Measurements from ENCODE around the gene RUSF1. TPM values are rescaled to one million over a fixed set of nuclear protein-coding genes. Genes with fewer than 3 reads are reported as not detected.

Gene RUSF1
- total RNA-seq, 1 experiment from 2014 or later: 59.3 TPM

DNA sequence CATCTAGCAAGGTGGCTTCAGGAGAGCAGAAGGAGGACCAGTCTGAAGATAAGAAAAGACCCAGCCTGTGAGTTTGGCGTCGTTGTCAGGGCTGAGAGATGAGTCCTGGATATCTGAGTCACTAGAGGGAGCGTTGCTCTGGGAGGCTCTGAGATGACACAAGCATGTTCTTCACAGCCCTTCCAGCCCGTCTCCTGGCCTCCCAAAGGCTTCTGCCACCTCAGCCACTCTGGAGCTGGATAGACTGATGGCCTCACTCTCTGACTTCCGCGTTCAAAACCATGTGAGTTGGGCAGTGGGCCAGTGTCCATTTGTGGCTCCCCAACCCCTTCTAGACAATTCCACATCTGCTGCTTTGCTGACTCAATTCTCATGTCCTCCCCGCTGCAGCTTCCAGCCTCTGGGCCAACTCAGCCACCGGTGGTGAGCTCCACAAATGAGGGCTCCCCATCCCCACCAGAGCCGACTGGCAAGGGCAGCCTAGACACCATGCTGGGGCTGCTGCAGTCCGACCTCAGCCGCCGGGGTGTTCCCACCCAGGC lies 33.9 kb downstream of the RUSF1 start:
- H4K20me1 ChIP-seq (ENCODE audit: insufficient read depth): no peaks in the 10 kb centered on the region
- peaks cover 16 to 43% of the 10 kb centered on the region in 2 experiments for H3K4me1 ChIP-seq (ENCODE audit: control insufficient read depth in 1 of 2, insufficient read depth in 2 of 2, low read length in 2 of 2)
- H3K36me3 ChIP-seq (ENCODE audit: control insufficient read depth in 1 of 2, insufficient read depth in 2 of 2, low read length in 2 of 2): no peaks in the 10 kb centered on the region
- H3K9ac ChIP-seq (ENCODE audit: low read length): no peak overlapping the region
- ATAC-seq (no peak), DNase-seq (ENCODE audit: low read depth, low spot score) (no peak)
- H3K27me3 ChIP-seq (ENCODE audit: insufficient read depth, low read length): no peaks in the 10 kb centered on the region
- H3K79me2 ChIP-seq (ENCODE audit: insufficient read depth, low read length): no peaks in the 10 kb centered on the region
- no TSS peak for BruUV-seq (replicated peaks)
- ChIA-PET CTCF (interaction anchor here (1.9 kb wide), 1 partner anchor 14 kb away, joined by 9 read pairs; the partner anchor contains the start of gene ARMC5), RAD21 (ENCODE audit: low non-redundant PET in 1 of 2, low total read pairs in 2 of 2, uncharacterized antibody in 2 of 2, unreplicated experiment in 2 of 2) (no interaction called here), POLR2A (no interaction called here)
- intact Hi-C loops (cut with micrococcal nuclease): loop anchor here (5.0 kb wide), 1 partner anchor 223 kb away; no protein-coding TSS in a partner anchor
- no peak overlapping the region for H3K27ac ChIP-seq (ENCODE audit: low read depth, low read length)
- H3K4me3 ChIP-seq (replicated peaks in 1 of 2; ENCODE audit: low read depth in 1 of 2, low read length in 2 of 2): no peak overlapping the region
- H3K9me2 ChIP-seq (ENCODE audit: insufficient read depth): no peaks in the 10 kb centered on the region
- TF ChIP-seq, protein P1, sequence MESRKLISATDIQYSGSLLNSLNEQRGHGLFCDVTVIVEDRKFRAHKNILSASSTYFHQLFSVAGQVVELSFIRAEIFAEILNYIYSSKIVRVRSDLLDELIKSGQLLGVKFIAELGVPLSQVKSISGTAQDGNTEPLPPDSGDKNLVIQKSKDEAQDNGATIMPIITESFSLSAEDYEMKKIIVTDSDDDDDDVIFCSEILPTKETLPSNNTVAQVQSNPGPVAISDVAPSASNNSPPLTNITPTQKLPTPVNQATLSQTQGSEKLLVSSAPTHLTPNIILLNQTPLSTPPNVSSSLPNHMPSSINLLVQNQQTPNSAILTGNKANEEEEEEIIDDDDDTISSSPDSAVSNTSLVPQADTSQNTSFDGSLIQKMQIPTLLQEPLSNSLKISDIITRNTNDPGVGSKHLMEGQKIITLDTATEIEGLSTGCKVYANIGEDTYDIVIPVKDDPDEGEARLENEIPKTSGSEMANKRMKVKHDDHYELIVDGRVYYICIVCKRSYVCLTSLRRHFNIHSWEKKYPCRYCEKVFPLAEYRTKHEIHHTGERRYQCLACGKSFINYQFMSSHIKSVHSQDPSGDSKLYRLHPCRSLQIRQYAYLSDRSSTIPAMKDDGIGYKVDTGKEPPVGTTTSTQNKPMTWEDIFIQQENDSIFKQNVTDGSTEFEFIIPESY (IDR thresholded peaks at IDR 0.05; ENCODE audit: extremely low read depth, insufficient replicate concordance, low read length): no peak
- TF ChIP-seq CEBPB (IDR thresholded peaks at IDR 0.05; ENCODE audit: low read depth): no peak
- no peak for TF ChIP-seq POLR2AphosphoS5 (IDR thresholded peaks at IDR 0.05; ENCODE audit: low read depth, low read length)
- TF ChIP-seq SP1 (IDR thresholded peaks at IDR 0.05; ENCODE audit: low read depth): no peak
- no peak for TF ChIP-seq RAD21 (IDR thresholded peaks at IDR 0.05; ENCODE audit: low read depth)
- TF ChIP-seq YY1 (IDR thresholded peaks at IDR 0.05; ENCODE audit: extremely low read depth, insufficient replicate concordance, low read depth, low read length): no peak
- TF ChIP-seq ATF3 (IDR thresholded peaks at IDR 0.05): no peak
- no peak overlapping the region for H3K4me2 ChIP-seq (ENCODE audit: low read length)
- no peaks in the 10 kb centered on the region for H3K9me3 ChIP-seq (ENCODE audit: control insufficient read depth in 1 of 2, insufficient read depth in 1 of 2, low read depth in 1 of 2, low read length in 2 of 2)
- H2AFZ ChIP-seq (ENCODE audit: low read depth, low read length, poor library complexity, severe bottlenecking): no peak overlapping the region

Data from HCT116 (cell line).